CD8-positive, alpha-beta memory T cell (primary cell): Measurements from ENCODE around the gene RANBP3. TPM values are rescaled to one million over a fixed set of nuclear protein-coding genes. Genes with fewer than 3 reads are reported as not detected.

Source experiments
- CTCF ChIA-PET: fragments of 350-600 bp; sonication (Branson Sonifier 250); formaldehyde crosslinking; loops from one replicate; lab custom pipeline; 2021; ENCODE audit warnings: antibody characterized with exemption; lab: Charles Lee
- POLR2A ChIA-PET: fragments of 350-600 bp; sonication (Branson Sonifier 250); formaldehyde crosslinking; loops from one replicate; lab custom pipeline; 2021; ENCODE audit warnings: antibody characterized with exemption; lab: Charles Lee
- DNase-seq, 5 donors: peaks; one replicate each; pipeline versions ENCODE4 v3.0.0 to v3.0.0-alpha.2; 2020 to 2022; ENCODE audit warnings: mixed read lengths in 1 of 5
- H3K27ac ChIP-seq: one replicate; pipeline ENCODE4 v1.7.0; 2013; ENCODE audit warnings: low read depth, mild to moderate bottlenecking, low read length, moderate library complexity
- H3K27me3 ChIP-seq: 2 replicates; pipeline ENCODE4 v1.7.0; 2013; ENCODE audit warnings: low read length, mild to moderate bottlenecking; ENCODE audit not compliant: insufficient read depth, poor library complexity, severe bottlenecking
- H3K36me3 ChIP-seq: 2 replicates; pipeline ENCODE4 v1.7.0; 2013; ENCODE audit warnings: mild to moderate bottlenecking, low read length, moderate library complexity; ENCODE audit not compliant: insufficient read depth
- H3K4me1 ChIP-seq: 2 replicates; pipeline ENCODE4 v1.7.0; 2013; ENCODE audit warnings: mild to moderate bottlenecking, low read length, moderate library complexity; ENCODE audit not compliant: insufficient read depth
- H3K4me3 ChIP-seq: 2 replicates; pipeline ENCODE4 v1.7.0; 2013; ENCODE audit warnings: mild to moderate bottlenecking, low read length
- H3K9me3 ChIP-seq: 2 replicates; pipeline ENCODE4 v1.7.0; 2013; ENCODE audit warnings: mild to moderate bottlenecking, low read length
- H3K27ac Mint-ChIP-seq, 8 donors: one replicate each; pipeline ENCODE4 v1.8.0; 2020 to 2021; ENCODE audit warnings: mixed read lengths in 8 of 8, mild to moderate bottlenecking in 6 of 8, inconsistent platforms in 3 of 8, moderate library complexity in 3 of 8
- H3K27me3 Mint-ChIP-seq, 2 donors: one replicate each; pipeline ENCODE4 v1.8.0; 2020 to 2021; ENCODE audit warnings: mixed read lengths in 2 of 2, mild to moderate bottlenecking in 1 of 2, moderate library complexity in 1 of 2
- H3K36me3 Mint-ChIP-seq, 3 donors: one replicate each; pipeline ENCODE4 v1.8.0; 2020 to 2021; ENCODE audit warnings: mixed read lengths in 3 of 3, inconsistent platforms in 1 of 3, mild to moderate bottlenecking in 1 of 3
- H3K4me1 Mint-ChIP-seq, 3 donors: one replicate each; pipeline ENCODE4 v1.8.0; 2020 to 2021; ENCODE audit warnings: mixed read lengths in 3 of 3, inconsistent platforms in 1 of 3, mild to moderate bottlenecking in 1 of 3
- H3K4me3 Mint-ChIP-seq, 7 donors: one replicate each; pipeline ENCODE4 v1.8.0; 2020 to 2021; ENCODE audit warnings: mixed read lengths in 7 of 7, mild to moderate bottlenecking in 6 of 7, moderate library complexity in 4 of 7, inconsistent platforms in 2 of 7
- H3K9me3 Mint-ChIP-seq, 5 donors: one replicate each; pipeline ENCODE4 v1.8.0; 2020 to 2022; ENCODE audit warnings: mixed read lengths in 5 of 5, mild to moderate bottlenecking in 3 of 5, moderate library complexity in 2 of 5, inconsistent platforms in 1 of 5
- polyA plus RNA-seq: library from polyadenylated mRNA; unstranded; fragments of 300-500 nt; fragmentation: Illumina TruSeq; gene quantifications from one replicate; pipeline ENCODE4 v1.2.3, GENCODE V29; 2021
- total RNA-seq, 2 experiments: library from RNA; stranded (reverse); gene quantifications; one replicate each; pipeline ENCODE4 v1.2.3, GENCODE V29; 2021

RANBP3 gene
- total and polyA plus RNA-seq, 3 experiments from 2014 or later: 9.7 to 97.6 (median 94.8) TPM

- H3K4me1 Mint-ChIP-seq: no peaks in the 10 kb centered on the region
- Histone ChIP-seq H3K27ac (no peak overlapping the region), H3K36me3 (no peaks in the 10 kb centered on the region), H3K9me3 (no peaks in the 10 kb centered on the region), H3K4me1 (no peaks in the 10 kb centered on the region), H3K4me3 (no peak overlapping the region), H3K27me3 (no peaks in the 10 kb centered on the region)
- ChIA-PET CTCF (interaction anchor here (0.7 to 3.0 kb wide), 20 partner anchors 9 to 227 kb away, joined by 3 to 31 read pairs (median 4); partner anchors contain the start of gene NRTN), POLR2A (no interaction called here)
- no peaks in the 10 kb centered on the region for H3K9me3 Mint-ChIP-seq
- no peak overlapping the region for H3K4me3 Mint-ChIP-seq
- peak; percentile 58 to 79 (median 66) for DNase-seq
- peaks cover 5 to 17% of the 10 kb centered on the region in 2 donors for H3K27me3 Mint-ChIP-seq
- H3K36me3 Mint-ChIP-seq: no peaks in the 10 kb centered on the region
- no peak overlapping the region for H3K27ac Mint-ChIP-seq
These were observed 44.1 kb upstream of the RANBP3 start for GRCh38 chr19:6021878-6022569.

- POLR2A ChIA-PET: interaction anchor here (0.6 kb wide), 1 partner anchor 131 kb away, joined by 4 read pairs; no protein-coding TSS in a partner anchor
- Histone ChIP-seq H3K4me1 (no peaks in the 10 kb centered on the region), H3K4me3 (no peak overlapping the region), H3K27me3 (no peaks in the 10 kb centered on the region), H3K9me3 (no peaks in the 10 kb centered on the region), H3K36me3 (no peaks in the 10 kb centered on the region), H3K27ac (no peak overlapping the region)
- Mint-ChIP-seq H3K9me3 (no peaks in the 10 kb centered on the region), H3K27me3 (peaks cover 3 to 17% of the 10 kb centered on the region in 2 donors), H3K4me1 (no peaks in the 10 kb centered on the region), H3K4me3 (no peak overlapping the region), H3K27ac (no peak overlapping the region), H3K36me3 (no peaks in the 10 kb centered on the region)
- CTCF ChIA-PET: interaction anchor here (1.0 to 3.0 kb wide), 12 partner anchors 8 to 226 kb away, joined by 3 to 31 read pairs (median 5); partner anchors contain the start of gene NRTN
- DNase-seq: peak in 1 of 5 donors; percentile 38
These were observed 43.2 kb upstream of the RANBP3 start for GRCh38 chr19:6020972-6021805.

- no peaks in the 10 kb centered on the region for H3K36me3 ChIP-seq
- no peaks in the 10 kb centered on the region for H3K27me3 ChIP-seq
- CTCF ChIA-PET: interaction anchor here (1.0 to 3.0 kb wide), 2 partner anchors 14 to 217 kb away, joined by 3 to 31 read pairs; partner anchors contain the start of gene NRTN
- peaks cover 3 to 17% of the 10 kb centered on the region in 2 donors for H3K27me3 Mint-ChIP-seq
- H3K4me1 Mint-ChIP-seq: no peaks in the 10 kb centered on the region
- no peaks in the 10 kb centered on the region for H3K9me3 Mint-ChIP-seq
- no peak overlapping the region for H3K4me3 Mint-ChIP-seq
- POLR2A ChIA-PET: interaction anchor here (0.6 kb wide), 1 partner anchor 130 kb away, joined by 4 read pairs; no protein-coding TSS in a partner anchor
- no peak for DNase-seq
- H3K36me3 Mint-ChIP-seq: no peaks in the 10 kb centered on the region
- H3K4me1 ChIP-seq: no peaks in the 10 kb centered on the region
- no peak overlapping the region for H3K4me3 ChIP-seq
- H3K27ac ChIP-seq: no peak overlapping the region
- no peaks in the 10 kb centered on the region for H3K9me3 ChIP-seq
- no peak overlapping the region for H3K27ac Mint-ChIP-seq
These were observed 42.4 kb upstream of the RANBP3 start for GRCh38 chr19:6020166-6020882.

- H3K27me3 ChIP-seq: no peaks in the 10 kb centered on the region
- no peaks in the 10 kb centered on the region for H3K4me1 ChIP-seq
- ChIA-PET POLR2A (no interaction called here), CTCF (no interaction called here)
- no peak overlapping the region for H3K4me3 ChIP-seq
- peak in 1 of 5 donors; percentile 36 for DNase-seq
- Mint-ChIP-seq H3K36me3 (no peaks in the 10 kb centered on the region), H3K9me3 (no peaks in the 10 kb centered on the region), H3K4me1 (no peaks in the 10 kb centered on the region), H3K27ac (no peak overlapping the region), H3K27me3 (peaks cover 1 to 17% of the 10 kb centered on the region in 2 donors), H3K4me3 (no peak overlapping the region)
- no peak overlapping the region for H3K27ac ChIP-seq
- H3K36me3 ChIP-seq: no peaks in the 10 kb centered on the region
- no peaks in the 10 kb centered on the region for H3K9me3 ChIP-seq
These were observed 40.8 kb upstream of the RANBP3 start for GRCh38 chr19:6018786-6019185.

- Mint-ChIP-seq H3K36me3 (no peaks in the 10 kb centered on the region), H3K4me1 (no peaks in the 10 kb centered on the region), H3K27me3 (peaks cover 1 to 17% of the 10 kb centered on the region in 2 donors), H3K9me3 (no peaks in the 10 kb centered on the region), H3K27ac (no peak overlapping the region), H3K4me3 (no peak overlapping the region)
- Histone ChIP-seq H3K27ac (no peak overlapping the region), H3K27me3 (no peaks in the 10 kb centered on the region), H3K36me3 (no peaks in the 10 kb centered on the region), H3K4me3 (no peak overlapping the region), H3K9me3 (no peaks in the 10 kb centered on the region), H3K4me1 (no peaks in the 10 kb centered on the region)
- no peak for DNase-seq
- ChIA-PET POLR2A (interaction anchor here (0.6 kb wide), 1 partner anchor 213 kb away, joined by 3 read pairs; no protein-coding TSS in a partner anchor), CTCF (interaction anchor here (0.9 kb wide), 1 partner anchor 50 kb away, joined by 4 read pairs; no protein-coding TSS in a partner anchor)
These were observed 39.6 kb upstream of the RANBP3 start for GRCh38 chr19:6017576-6017975.

- no peaks in the 10 kb centered on the region for H3K36me3 Mint-ChIP-seq
- Histone ChIP-seq H3K27ac (no peak overlapping the region), H3K4me1 (no peaks in the 10 kb centered on the region), H3K27me3 (no peaks in the 10 kb centered on the region), H3K4me3 (no peak overlapping the region), H3K9me3 (no peaks in the 10 kb centered on the region), H3K36me3 (no peaks in the 10 kb centered on the region)
- H3K27me3 Mint-ChIP-seq: peaks cover 0 to 9% of the 10 kb centered on the region in 2 donors
- ChIA-PET CTCF (no interaction called here), POLR2A (no interaction called here)
- DNase-seq: no peak
- H3K4me1 Mint-ChIP-seq: no peaks in the 10 kb centered on the region
- no peak overlapping the region for H3K4me3 Mint-ChIP-seq
- H3K9me3 Mint-ChIP-seq: no peaks in the 10 kb centered on the region
- no peak overlapping the region for H3K27ac Mint-ChIP-seq
These were observed 38.1 kb upstream of the RANBP3 start for GRCh38 chr19:6015841-6016545.

GRCh38 chr19:6014551-6015135 lies 36.7 kb upstream of the RANBP3 start:
- ChIA-PET POLR2A (no interaction called here), CTCF (no interaction called here)
- Mint-ChIP-seq H3K27me3 (peaks cover 0 to 2% of the 10 kb centered on the region in 2 donors), H3K27ac (no peak overlapping the region), H3K9me3 (no peaks in the 10 kb centered on the region), H3K4me1 (no peaks in the 10 kb centered on the region), H3K36me3 (no peaks in the 10 kb centered on the region), H3K4me3 (no peak overlapping the region)
- no peaks in the 10 kb centered on the region for H3K9me3 ChIP-seq
- no peaks in the 10 kb centered on the region for H3K4me1 ChIP-seq
- no peaks in the 10 kb centered on the region for H3K36me3 ChIP-seq
- H3K27me3 ChIP-seq: no peaks in the 10 kb centered on the region
- no peak overlapping the region for H3K4me3 ChIP-seq
- no peak overlapping the region for H3K27ac ChIP-seq
- no peak for DNase-seq
